ENCODE data around the gene DNAJC17.
A peak's percentile ranks its signal among the peaks of the same experiment; 100 is the strongest.

DNAJC17 gene

DNA sequence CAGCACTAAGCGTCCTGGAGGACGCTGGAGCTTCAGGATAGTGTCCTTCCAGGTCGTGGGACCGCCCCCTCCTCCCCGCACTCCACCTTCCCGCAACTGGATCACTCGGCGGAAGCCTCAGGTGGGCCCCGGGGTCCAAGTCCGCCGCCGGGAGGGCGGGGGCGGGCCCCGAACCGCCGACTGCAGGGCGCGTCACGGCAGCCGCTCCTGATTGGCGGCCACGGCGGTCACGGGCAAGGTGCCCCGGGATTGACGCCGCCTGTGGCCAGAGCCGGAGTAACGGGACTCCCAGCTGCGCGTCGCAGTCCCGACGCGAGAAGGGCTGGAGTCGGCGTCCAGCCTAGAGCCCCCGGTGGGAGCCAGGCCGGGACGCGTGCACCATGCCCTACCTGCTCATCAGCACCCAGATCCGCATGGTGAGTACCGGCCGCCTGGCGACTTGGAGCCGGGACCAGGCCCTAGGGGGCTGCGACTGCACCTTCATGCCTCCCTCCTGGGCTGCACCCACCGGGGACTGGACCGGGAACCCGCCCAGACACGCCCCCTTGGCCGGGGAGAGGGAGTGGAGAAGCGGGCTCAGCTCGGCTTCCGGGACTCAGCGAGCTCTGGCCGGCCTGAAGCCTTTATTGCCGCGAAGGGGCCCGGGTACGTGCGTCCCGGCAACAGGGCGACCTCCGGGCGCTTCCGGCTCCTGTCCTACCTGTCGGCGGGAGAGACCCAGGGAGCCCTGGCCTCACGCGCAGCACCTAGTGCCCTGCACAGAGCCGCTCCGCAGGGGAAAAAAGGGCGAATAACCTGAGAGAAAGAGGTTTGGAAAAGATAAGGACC is 43.3 kb downstream of the DNAJC17 start, which contains the start of gene GCHFR:
TSS of gene GCHFR (plus strand) at position 268 of the 828 bp plus-strand sequence. CDS start at position 381, 113 bp downstream.
- DNase-seq, result peak; percentile 42

DNA sequence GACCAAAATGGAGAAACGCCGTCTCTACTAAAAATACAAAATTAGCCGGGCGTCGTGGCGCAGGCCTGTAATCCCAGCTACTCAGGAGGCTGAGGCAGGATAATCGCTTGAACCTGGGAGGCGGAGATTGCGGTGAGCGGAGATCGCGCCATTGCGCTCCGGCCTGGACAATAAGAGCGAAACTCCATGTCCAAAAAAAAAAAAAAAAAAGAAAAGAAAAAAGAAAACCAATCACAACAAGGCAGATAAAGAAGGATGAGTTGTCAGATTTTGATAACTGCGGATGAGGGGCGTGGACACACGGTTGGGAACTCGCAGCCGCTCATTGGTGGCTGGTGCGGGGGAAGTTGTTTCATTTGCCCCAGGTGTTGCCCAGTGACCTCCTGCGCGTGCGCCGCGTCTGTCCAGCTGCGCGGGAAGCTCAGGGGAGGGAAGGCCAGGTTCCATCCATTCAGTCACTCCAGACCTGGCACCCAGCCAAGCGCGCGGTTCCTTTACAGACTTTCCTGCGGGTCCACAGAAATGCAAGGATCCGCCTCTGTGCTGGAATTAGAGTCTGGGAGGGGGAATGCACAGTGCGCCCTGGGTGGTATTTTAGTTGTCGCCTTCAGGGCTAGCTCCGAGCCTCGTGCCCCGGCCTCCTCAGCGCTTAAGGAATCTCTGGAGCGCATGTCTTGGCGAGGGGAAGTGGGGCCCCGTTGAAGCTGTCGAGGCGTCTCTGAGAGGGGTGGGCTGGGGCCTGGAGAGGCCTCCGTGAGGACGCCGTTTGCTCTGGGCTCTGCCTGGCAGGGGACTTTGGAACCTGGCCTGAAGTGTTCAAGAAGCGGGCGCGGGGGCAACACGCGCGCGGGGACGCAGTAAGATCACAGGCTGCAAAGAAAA is 44.1 kb downstream of the DNAJC17 start:
- no peak for DNase-seq

DNA sequence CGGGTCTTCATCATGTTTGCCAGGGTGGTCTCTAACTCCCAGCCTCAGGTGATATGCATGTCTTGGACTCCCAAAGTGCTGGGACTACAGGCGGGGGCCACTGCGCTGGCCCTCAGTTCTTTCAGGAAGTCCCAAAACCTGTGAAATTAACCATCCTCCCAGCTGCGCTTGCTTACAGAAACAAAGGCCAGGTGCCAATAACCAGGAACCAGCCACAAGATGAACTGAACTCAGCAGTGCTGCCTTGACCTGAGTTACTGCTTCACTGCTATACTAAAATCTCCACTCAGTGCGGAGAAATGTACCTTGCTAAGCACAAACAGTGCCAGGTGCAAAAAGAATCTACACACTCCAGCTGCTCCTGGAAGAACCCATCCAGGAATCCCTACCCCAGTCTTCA is 47.3 kb downstream of the DNAJC17 start:
- no peak for DNase-seq

DNA sequence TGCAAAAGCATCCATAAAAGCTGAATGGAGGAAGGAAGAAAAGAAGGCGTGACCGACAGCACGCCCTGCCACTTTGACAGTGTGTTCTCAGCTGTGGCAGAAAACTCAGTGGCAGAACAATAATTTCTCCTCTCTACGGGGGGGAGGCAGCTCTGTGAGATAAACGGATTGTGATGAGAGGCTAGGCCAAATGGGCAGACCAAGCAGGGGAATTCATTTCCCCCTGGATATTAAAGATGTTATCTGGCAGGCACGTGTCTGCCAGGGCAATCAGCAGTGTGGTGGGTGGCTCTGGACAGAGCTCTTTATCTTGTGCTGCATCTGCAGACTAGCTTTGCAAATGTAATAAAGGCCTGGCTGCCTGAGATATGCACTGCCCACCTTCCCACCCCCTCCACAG is 50.3 kb downstream of the DNAJC17 start:
- DNase-seq, result no peak

DNA sequence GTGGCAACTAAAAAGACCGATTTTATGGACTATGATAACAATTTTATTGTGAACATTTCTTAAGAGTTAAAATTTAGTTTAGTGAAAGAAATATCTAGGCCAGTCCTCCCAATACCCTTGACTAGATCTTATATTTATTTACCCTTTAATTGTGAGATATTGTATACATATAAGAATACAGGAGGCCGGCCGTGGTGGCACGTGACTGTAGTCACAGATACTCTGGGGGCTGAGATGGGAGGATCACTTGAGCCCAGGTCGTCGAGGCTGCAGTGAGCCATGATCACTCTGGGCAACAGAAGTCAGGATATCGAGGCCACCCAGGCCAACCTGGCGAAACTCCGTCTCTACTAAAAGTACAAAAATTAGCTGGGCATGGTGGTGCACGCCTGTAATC is 51.5 kb downstream of the DNAJC17 start:
- no peak for DNase-seq

DNA sequence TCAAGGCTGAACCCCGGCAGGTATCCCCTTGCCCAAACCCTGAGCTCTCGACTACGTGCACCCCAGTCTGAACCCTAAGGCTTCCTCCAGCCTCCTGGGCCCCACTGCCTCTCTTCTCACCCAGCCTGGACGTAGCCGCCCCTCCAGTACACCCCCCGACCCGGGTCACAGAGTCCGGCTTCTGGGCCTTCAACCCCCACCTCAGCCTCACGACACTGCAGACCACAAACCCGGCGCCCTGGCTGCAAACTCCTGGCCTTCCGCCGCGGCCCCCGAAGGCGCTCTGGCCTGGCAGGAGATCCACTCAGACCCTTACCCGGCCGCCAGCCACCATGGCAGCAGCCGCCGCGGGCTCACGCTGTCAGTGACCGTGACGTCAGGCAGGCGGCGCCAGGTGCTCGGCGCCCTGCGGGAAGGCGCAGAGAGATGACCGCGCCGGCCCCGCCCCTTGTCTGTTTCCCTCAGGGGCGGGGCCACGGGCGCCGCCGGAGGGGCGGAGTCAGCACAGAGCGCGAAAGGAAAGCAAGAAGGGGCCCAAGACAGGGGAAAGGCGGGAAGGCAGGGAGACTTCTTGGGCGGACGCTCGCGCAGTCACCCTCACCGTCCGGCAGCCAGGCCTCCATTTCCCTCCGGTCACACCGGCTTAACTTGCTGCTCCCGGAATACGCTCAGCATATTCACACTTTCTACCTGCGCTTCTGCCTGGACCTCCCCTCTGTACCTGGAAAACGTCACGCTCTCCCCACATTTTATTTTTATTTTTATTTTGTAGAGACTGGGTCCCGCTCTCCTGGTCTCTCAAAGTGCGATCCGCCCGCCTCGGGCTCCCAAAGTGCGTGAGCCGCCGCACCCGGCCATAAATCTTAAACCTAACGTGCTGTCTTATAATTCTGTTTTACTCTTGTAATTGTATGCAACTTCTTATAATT is 52.1 kb downstream of the DNAJC17 start, which contains the start of gene RMDN3:
TSS of gene RMDN3 (minus strand) at position 372 of the 929 bp plus-strand sequence. CDS start 471 bp downstream, outside the sequence.
- peak; percentile 90 for DNase-seq

DNA sequence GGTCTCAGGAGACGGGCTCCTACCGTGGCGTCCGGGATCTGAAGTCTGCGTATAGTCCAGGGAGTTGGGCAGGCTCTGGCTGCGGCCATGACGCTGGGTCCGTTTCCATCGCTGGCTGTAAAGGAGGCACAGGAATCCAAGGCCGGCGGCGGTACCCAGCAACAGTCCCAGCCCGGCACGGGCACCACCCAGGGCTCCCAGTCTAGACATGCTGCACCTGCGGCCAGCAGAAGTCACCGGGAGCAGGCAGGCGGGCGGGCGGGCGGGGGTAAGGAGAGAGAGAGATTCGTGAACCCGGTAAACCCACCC is 52.7 kb downstream of the DNAJC17 start:
- DNase-seq, result no peak

DNA sequence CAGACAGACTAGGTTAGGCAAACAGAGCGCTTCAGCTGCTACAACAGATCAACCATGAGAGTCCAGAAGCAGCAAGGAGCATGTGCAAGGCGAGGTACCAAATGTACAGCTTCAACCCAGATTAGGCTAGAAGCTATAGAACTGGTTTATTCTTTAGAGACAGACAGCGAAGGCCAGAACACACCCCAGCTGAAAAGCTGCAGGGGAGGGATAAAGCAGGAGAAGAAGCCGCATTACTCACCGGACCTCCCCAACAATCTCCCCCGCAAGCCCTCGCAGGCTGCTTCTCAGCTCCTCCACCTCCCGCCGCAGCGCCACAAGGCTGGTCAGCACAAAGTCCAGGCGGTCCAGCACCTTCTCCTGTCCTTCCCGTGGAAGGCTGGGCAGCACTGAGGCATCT is 55.5 kb downstream of the DNAJC17 start:
- no peak for DNase-seq

DNA sequence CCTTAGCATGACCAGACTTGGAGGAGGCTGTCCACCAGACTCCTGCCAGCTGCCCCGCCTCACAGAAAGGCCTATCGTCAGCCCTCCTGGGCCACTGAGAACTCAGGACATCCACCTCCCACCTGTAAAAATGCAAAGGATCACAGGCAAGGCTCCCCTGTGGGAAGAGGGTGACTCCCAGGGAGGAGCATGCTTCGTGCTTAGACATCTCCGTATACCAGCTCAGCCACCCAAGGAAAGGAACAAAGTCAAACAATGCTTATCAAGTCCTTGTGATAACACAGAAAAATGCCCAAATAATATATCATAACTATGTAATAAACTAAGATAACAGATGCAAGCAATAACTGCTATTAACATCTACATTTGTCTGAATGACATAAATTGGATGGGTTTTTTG is 56.4 kb downstream of the DNAJC17 start:
- DNase-seq, result no peak

DNA sequence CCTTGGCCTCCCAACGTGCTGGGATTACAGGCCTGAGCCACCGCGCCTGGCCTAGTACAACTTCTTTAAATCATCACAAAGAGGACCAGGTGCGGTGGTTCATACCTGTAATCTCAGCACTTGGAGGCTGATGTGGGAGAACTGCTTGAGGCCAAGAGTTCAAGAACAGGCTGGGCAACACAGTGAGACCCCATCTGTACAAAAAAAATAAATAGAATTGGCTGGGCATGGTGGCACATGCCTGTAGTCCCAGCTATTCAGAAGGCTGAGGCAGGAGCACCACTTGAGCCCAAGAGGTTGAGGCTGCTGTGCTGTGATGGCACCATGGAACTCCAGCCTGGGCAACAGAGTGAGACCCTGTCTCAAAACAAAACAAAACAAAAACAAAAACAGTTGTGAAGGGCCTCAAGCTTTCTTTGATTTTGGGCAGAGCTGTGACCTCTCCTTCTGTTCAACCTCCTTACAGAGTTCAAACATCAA is 58.1 kb downstream of the DNAJC17 start:
- DNase-seq, result no peak

DNA sequence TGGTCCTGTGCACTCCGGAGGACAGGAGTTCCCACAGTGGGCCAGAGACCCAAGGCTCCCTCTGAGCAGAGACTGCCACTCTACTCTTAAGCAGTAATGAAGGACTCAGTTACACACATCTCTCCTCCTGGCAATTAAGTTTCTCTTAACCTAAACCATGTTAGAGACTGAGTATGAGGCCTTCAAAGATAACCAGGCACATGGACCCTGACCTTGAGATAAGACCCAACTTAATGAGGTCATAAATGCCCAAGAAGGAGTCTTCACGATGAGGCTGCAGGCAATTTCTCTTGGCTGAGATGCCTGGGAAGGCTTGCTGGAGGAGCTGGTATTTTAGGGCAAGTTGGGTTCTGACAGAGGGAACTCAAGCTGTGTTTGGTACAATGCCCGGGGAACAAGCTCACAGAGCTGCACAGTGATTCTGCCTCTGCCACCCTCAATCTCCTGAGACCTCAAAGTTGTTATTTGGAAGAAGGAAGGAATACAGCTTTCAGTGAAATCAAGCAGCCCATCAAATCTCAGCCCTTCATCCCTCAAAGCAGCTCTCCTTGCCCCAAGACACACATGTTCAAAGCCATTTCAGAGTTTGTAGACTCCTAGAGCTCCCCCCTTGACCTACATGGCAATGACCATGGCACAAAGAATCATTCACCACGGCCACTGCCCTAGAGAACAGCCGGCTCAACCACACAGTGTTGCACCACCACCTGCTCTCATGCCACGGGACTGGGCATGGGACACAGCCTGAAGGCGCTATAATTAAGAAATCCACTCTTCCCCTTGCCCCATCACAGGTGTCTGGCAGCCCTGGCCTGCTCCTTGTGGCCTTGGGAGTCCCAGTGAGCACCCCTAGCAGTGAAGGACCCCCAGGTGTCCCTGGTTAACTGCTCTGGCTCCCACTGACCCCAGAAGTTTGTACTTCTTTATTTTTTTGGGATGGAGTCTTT is 59.3 kb downstream of the DNAJC17 start:
- DNase-seq, result no peak

DNA sequence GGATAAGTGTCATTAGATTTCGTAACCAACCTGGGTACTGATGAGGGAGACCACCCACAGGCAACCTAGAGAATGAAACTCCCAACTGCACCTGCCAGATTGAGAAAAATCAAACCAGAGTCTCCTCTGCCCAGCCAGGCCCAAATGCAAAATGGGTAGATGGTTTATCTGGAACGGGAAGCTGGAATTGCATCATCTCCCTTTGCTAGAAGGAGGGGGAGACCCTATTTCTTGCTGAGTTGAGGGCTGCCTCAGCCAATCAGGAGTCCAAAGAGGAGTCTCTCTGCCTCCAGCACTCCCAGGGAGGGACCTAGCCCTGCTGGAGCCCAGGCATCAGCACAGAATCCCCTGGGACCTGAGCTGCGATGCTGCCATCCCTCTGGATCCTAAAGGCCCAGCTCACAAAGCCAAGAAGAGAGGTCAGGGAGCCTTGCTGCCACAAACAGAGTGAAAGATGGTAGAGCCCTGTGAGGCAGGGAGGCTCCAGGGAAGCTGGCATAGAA is 60.3 kb downstream of the DNAJC17 start:
- no peak for DNase-seq

DNA sequence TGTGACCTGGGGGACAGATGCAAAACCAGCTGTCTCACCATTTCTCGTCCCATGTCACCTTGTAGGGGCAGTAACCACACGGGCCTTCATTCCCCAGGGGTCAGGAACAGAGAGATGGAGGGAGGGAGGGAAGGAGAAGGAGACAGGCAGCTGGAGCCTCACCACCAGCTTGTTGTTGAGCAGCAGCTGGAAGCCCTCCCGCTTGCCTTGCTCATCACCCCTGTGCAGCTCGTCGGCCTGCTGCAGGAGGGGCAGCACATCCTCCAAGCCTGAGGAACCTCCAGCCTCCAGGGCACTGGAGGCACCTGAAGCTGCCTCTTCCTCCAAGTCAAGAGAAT is 62.5 kb downstream of the DNAJC17 start:
- DNase-seq, result no peak

DNA sequence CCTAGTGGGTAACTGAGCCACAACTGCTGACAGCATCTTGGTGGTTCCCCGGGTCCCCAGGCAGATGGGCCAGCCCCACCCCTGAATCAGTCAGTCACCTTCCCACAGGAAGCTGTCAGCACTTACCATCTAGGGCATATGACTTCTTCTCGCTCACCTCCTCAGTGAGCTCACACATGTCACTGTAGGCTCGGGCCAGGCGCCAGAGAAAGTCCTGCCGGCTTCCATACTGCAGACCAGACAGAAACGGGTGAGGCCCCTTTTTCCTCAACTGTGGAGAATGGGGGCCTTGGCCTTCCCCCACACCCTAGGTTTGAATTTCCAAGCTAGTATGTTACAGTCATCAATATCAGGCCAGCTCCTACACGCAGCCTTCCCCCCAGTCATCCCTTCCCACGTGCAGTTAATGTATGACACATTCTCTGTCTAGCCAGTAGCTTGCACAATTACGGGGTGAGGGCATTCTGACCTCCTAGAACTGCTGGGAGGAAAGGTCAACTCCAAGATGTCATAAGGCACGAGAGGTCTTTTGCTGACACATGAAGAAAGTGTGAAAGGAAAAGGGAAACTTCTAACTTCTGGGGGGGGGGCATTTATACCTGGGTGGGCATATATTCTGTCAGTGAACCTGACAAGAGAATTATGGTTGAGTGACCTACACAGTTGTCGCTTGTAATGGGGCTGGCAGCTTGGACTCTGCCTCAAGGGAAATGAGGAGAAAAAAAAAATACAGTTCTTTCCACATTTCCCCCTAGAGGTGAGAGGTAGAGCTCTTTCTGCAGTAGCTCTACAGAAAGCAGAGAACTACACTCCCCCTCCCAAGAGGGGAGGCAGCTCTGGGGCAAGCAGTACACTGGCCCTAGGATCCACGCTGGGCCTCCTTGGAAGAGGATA is 63.1 kb downstream of the DNAJC17 start:
- peak; percentile 32 for DNase-seq

DNA sequence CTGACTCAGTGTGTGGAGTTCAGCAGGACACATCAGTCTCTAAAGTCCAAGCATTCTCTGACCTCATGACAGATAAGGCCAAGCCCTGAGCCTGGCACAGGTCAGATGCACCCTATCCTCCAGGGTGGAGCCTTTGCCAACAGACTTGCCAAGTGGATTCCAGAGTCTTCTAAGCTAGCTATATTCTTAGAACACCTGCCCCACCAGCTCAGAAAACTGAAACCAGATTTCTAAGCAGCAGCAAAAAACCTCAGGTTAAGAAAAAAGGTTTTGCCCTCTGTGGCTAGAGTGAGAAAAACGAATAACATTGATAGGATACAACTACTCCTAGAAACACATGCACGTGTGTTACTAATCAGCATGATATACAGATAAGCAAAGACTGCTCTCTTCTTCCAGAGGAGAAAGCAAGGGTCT is 63.8 kb downstream of the DNAJC17 start:
- no peak for DNase-seq

DNA sequence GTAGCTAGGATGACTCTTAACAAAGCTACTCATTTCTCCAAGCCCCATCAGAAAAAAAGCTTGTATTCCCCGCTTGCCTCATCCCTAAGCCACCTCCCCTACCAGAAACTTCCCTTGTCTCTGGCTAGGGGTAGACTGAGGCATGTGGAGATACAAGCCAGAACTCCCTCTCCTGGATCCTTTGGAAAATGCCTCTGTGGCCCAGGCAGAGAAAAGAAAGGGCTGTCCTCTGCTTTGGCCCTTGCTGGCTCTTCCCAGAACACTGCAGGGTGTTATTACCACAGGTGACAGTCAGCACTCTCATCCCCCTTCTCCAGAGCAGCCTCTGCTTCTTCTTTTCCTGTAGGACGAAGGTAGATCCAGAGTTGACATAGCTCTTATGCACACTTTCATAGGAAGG is 67.4 kb downstream of the DNAJC17 start:
- DNase-seq, result no peak

DNA sequence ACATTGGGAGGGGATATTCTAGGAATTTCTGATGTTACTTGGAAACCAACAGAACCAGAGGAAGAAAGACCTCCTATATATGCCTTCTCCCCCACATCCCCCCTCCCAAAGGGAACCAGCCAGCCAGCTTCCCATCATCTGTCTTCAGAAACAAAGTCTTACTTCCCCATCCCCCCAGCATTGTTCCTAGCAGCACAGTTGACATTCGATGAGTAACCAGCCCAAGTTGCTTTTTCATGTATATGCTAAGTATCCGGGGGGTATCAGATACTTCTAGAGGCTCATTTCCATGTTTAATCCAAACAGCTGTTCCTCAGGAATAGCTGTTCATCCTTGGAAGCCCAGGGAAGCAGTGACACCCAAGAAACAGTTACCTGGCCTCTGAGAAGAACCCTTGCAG is 68.2 kb downstream of the DNAJC17 start:
- no peak for DNase-seq

DNA sequence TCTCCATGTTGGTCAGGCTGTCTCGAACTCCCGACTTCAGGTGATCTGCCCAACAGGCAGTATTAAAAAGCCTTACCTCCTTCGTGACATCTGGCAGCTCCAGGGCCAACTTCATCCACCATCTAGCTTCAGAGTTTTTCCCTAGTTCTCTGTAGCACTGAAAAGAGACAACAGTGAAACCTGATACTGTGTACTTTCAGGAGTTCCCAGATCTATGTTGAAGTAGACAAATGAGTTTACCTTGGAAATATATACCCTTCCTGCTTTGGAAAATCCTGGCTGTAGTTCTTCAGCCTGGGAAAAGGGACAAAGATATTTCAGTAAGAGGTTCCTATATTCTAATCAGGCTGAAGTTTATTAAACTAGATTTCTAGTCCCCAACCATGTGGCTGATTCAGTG is 70.2 kb downstream of the DNAJC17 start:
- no peak for DNase-seq

DNA sequence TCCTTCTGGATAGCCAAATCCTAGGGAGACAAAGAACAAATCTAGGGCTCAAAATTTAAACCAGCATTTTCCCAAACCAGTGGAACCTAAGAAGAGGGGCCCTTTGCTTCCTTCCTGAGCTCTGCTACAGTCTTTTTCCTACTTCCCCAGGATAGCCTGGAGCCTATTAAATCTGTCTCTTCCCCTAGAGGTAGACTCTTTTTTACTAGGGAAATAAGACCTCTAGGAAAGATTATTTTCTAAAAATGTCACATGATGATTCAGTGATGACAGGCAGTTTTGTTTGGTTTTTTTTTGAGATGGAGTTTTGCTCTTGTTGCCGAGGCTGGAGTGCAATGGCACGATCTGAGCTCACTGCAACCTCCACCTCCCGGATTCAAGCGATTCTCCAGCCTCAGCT is 70.7 kb downstream of the DNAJC17 start:
- no peak for DNase-seq

DNA sequence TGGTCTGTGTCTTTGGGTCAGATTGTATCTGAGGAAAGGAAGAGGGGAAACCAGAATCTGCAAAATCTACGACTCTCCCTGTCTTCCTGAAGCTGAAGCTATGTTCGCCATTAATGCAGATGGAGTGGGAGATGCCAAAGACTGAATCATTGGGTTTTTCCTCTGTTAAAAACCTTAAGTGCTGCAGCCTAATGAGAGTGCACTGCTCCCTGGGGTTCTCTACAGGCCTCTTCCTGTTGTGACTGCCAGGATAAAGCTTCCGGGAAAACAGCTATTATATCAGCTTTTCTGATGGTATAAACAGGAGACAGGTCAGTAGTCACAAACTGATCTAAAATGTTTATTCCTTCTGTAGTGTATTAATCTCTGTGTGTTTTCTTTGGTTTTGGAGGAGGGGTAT is 76.2 kb downstream of the DNAJC17 start:
- no peak for DNase-seq
